K562 (cell line): ENCODE results near the gene ITGB6. TPM values are rescaled to one million over a fixed set of nuclear protein-coding genes. Genes with fewer than 3 reads are reported as not detected.

Experiments
- ATAC-seq: fragments of 200-7000 bp; cut with Tn5 transposase; 3 replicates; pipeline ENCODE4 v1.9.1; 2020; ENCODE audit warnings: moderate library complexity
- BruUV-seq: library from RNA; stranded (reverse); fragments of 400-500 nt; replicated peaks from 2 replicates; lab custom pipeline; 2021; lab: Mats Ljungman, UMichigan
- CTCF ChIA-PET: fragments of 300-600 bp; formaldehyde crosslinking; extraction: SDS; loops from one replicate; lab custom pipeline; 2021; ENCODE audit warnings: low intra/inter-chr PET ratio; lab: Yijun Ruan, JAX
- POLR2A ChIA-PET: fragments of 300-600, 350-650 bp; sonication (Branson Sonifier 250); formaldehyde crosslinking; extraction: SDS; loops from one replicate; lab custom pipeline; 2021; ENCODE audit warnings: antibody characterized with exemption, inconsistent platforms; lab: Yijun Ruan, JAX
- DNase-seq, 4 experiments: peaks; one replicate each; pipeline versions ENCODE4 v3.0.0 to v3.0.0-alpha.2; 2011 to 2018; ENCODE audit warnings: low spot score in 3 of 4, mixed read lengths in 3 of 4; ENCODE audit errors: extremely low read depth in 1 of 4
- FAIRE-seq: peaks from 2 replicates; lab custom pipeline; 2011; peaks lifted over from hg19 to GRCh38; lab: Jason Lieb, UNC
- H2AFZ ChIP-seq: 2 replicates; pipeline ENCODE4 v1.6.0; 2011; ENCODE audit warnings: low read depth, low read length, control low read depth, inconsistent platforms
- H3K27ac ChIP-seq: fragments of 200-600 bp; 3 replicates; pipeline ENCODE4 v1.8.0; 2011; ENCODE audit warnings: low read depth, mild to moderate bottlenecking, control low read depth, inconsistent platforms, low read length, moderate library complexity, mixed read lengths; ENCODE audit errors: extremely low read depth
- H3K27me3 ChIP-seq, 2 experiments: fragments of 300-600 bp in 1 of 2; 2 replicates in 1 of 2; 3 replicates in 1 of 2; pipeline versions ENCODE4 v1.6.0 to v1.8.0; 2011; ENCODE audit warnings: inconsistent platforms in 2 of 2, low read length in 2 of 2, mild to moderate bottlenecking in 1 of 2, mixed read lengths in 1 of 2, moderate library complexity in 1 of 2; ENCODE audit not compliant: control insufficient read depth in 2 of 2, insufficient read depth in 2 of 2
- H3K36me3 ChIP-seq: fragments of 300-600 bp; 3 replicates; pipeline ENCODE4 v1.8.0; 2011; ENCODE audit warnings: mild to moderate bottlenecking, low read length, inconsistent platforms; ENCODE audit not compliant: control insufficient read depth, insufficient read depth
- H3K4me1 ChIP-seq, 2 experiments: fragments of 200-600 bp in 1 of 2; replicated peaks in 1 of 2; 2 replicates in 1 of 2; 3 replicates in 1 of 2; pipeline versions ENCODE4 v1.5.1 to v1.8.0; 2011; ENCODE audit warnings: inconsistent platforms in 2 of 2, low read length in 2 of 2, mild to moderate bottlenecking in 1 of 2, mixed read lengths in 1 of 2, moderate library complexity in 1 of 2; ENCODE audit not compliant: control insufficient read depth in 2 of 2, insufficient read depth in 2 of 2
- H3K4me2 ChIP-seq: 2 replicates; pipeline ENCODE4 v1.6.1; 2011; ENCODE audit warnings: low read length, control low read depth, inconsistent platforms, mixed read lengths; ENCODE audit not compliant: insufficient read depth
- H3K4me3 ChIP-seq: fragments of 200-600 bp; sonication (generic), shearing (Covaris generic); 2 replicates; pipeline ENCODE4 v1.5.1; 2016; ENCODE audit warnings: control low read depth, inconsistent platforms
- H3K79me2 ChIP-seq: fragments of 200-600 bp; 3 replicates; pipeline ENCODE4 v1.8.0; 2011; ENCODE audit warnings: low read length, inconsistent platforms; ENCODE audit not compliant: control insufficient read depth, insufficient read depth
- H3K9ac ChIP-seq, 2 experiments: 2 replicates each; pipeline versions ENCODE4 v1.6.0 to v1.6.1; 2011; ENCODE audit warnings: low read depth in 2 of 2, low read length in 2 of 2, control low read depth in 1 of 2, inconsistent platforms in 1 of 2, mild to moderate bottlenecking in 1 of 2, mixed read lengths in 1 of 2; ENCODE audit not compliant: insufficient read depth in 1 of 2
- H3K9me1 ChIP-seq: one replicate; pipeline ENCODE4 v1.6.0; 2011; ENCODE audit warnings: inconsistent platforms, mild to moderate bottlenecking, low read length, moderate library complexity; ENCODE audit not compliant: control insufficient read depth, insufficient read depth
- H3K9me3 ChIP-seq: replicated peaks from 2 replicates; pipeline ENCODE4 v1.5.1; 2011; ENCODE audit warnings: low read depth, low read length, inconsistent platforms; ENCODE audit not compliant: control insufficient read depth, insufficient read depth
- H4K20me1 ChIP-seq: replicated peaks from 2 replicates; pipeline ENCODE4 v1.6.1; 2011; ENCODE audit warnings: low read length, inconsistent platforms, mixed read lengths; ENCODE audit not compliant: control insufficient read depth, insufficient read depth
- DNMT1 ChIP-seq: fragments of 450-650 bp; IDR thresholded peaks from 2 replicates; pipeline ENCODE4 v1.6.1; 2016; ENCODE audit warnings: antibody characterized with exemption, mild to moderate bottlenecking
- E2F4 ChIP-seq: sonication (generic); formaldehyde crosslinking; IDR thresholded peaks from 2 replicates; pipeline ENCODE4 v1.8.0; 2022; ENCODE audit warnings: mild to moderate bottlenecking, low read depth, missing genetic modification reagents
- EGR1 ChIP-seq: fragments of 450-650 bp; conservative IDR thresholded peaks from 2 replicates; pipeline ENCODE4 v1.6.1; 2017; ENCODE audit warnings: mild to moderate bottlenecking
- HNRNPUL1 ChIP-seq: fragments of 200-400 bp; formaldehyde crosslinking; IDR thresholded peaks from 2 replicates; pipeline ENCODE4 v1.6.1; 2017; ENCODE audit warnings: low read length
- KLF16 ChIP-seq: IDR thresholded peaks from 2 replicates; pipeline ENCODE4 v1.6.1; 2016; ENCODE audit warnings: antibody characterized with exemption
- MAX ChIP-seq: sonication (generic); formaldehyde crosslinking; IDR thresholded peaks from 2 replicates; pipeline ENCODE4 v1.9.0; 2022; ENCODE audit warnings: mild to moderate bottlenecking, missing genetic modification reagents
- SMARCA5 ChIP-seq: fragments of 450-650 bp; IDR thresholded peaks from 2 replicates; pipeline ENCODE4 v1.6.1; 2016
- THAP12 ChIP-seq: fragments of 250-450 bp; sonication (Bioruptor Pico); IDR thresholded peaks from 2 replicates; pipeline ENCODE4 v1.9.0; 2021; ENCODE audit warnings: mild to moderate bottlenecking, inconsistent platforms
- ZFP1 ChIP-seq: fragments of 450-650 bp; formaldehyde crosslinking; IDR thresholded peaks from 2 replicates; pipeline ENCODE4 v1.4.0; 2020; ENCODE audit warnings: mild to moderate bottlenecking, mixed read lengths
- ZNF589 ChIP-seq: fragments of 200-800 bp; sonication (Bioruptor generic); IDR thresholded peaks from 2 replicates; pipeline ENCODE4 v1.6.1; 2016; ENCODE audit warnings: low read depth, missing genetic modification characterization, missing compliant biosample characterization
- ZNF766 ChIP-seq: fragments of 200-800 bp; sonication (Bioruptor generic); conservative IDR thresholded peaks from 2 replicates; pipeline ENCODE4 v1.6.1; 2016; ENCODE audit warnings: missing genetic modification characterization, missing compliant biosample characterization
- WGBS: fragments of 100-300 bp; shearing (Covaris generic); methylation state at CpG from one replicate; pipeline ENCODE4 v1.1.6; 2016; ENCODE audit warnings: low coverage, mixed read lengths; ENCODE audit not compliant: insufficient coverage; ENCODE audit errors: missing lambda C conversion rate; 5-methylcytosine and 5-hydroxymethylcytosine counted together
- in situ Hi-C: fragments of 300-500 bp; cut with MboI; formaldehyde crosslinking; loops from 4 replicates; pipeline ENCODE4 v1.15.0; 2018; ENCODE audit warnings: inconsistent platforms, mixed read lengths
- intact Hi-C: fragments of 100-400 bp; cut with micrococcal nuclease; formaldehyde crosslinking; loops from 2 replicates; pipeline ENCODE4 v1.14.2; 2022
- polyA plus RNA-seq, 8 experiments: library from polyadenylated mRNA; depleted of rRNA in 4 of 8; stranded (reverse) in 5 of 8; unstranded in 3 of 8; fragments of >200 nt; fragmentation: Nextera tagmentation in 2 of 8; fragmentation: Illumina TruSeq in 1 of 8; extraction: Ambion mirVana in 2 of 8; extraction: Trizol in 1 of 8; gene quantifications; 2 replicates each; pipeline versions ENCODE4 v1.2.1 to v1.2.3, GENCODE V29; 2011 to 2014; ENCODE audit warnings: inconsistent platforms in 1 of 8, missing spikeins in 1 of 8
- total RNA-seq, 7 experiments: library from RNA; depleted of rRNA in 6 of 7; stranded (reverse); fragments of >200 nt in 6 of 7; fragmentation: Illumina TruSeq in 2 of 7; extraction: Trizol in 2 of 7; gene quantifications; 2 replicates each; pipeline versions ENCODE4 v1.2.1 to v1.2.3, GENCODE V29; 2011 to 2021; ENCODE audit warnings: low replicate concordance in 1 of 7

The ITGB6 gene
- total and polyA plus RNA-seq, 9 of the 15 experiments (the other 6 are each of a cell fraction or from before 2014, with no cell fraction given): 0.18 TPM; not detected in 8

GRCh38 chr2:160222546-160223283 is 22.6 kb upstream of the ITGB6 start:
- H3K9me1 ChIP-seq: no peaks in the 10 kb centered on the region
- intact Hi-C loops: no loop called here
- H3K4me2 ChIP-seq: no peak overlapping the region
- H3K79me2 ChIP-seq: no peaks in the 10 kb centered on the region
- no TSS peak for BruUV-seq
- TF ChIP-seq KLF16: no peak
- no peak for TF ChIP-seq THAP12 (CRISPR knock-in tag)
- TF ChIP-seq EGR1: no peak
- no peak for TF ChIP-seq ZFP1
- TF ChIP-seq HNRNPUL1: no peak
- no peak for TF ChIP-seq ZNF766 (CRISPR knock-in tag)
- TF ChIP-seq ZNF589 (CRISPR knock-in tag): no peak
- TF ChIP-seq DNMT1: no peak
- TF ChIP-seq E2F4 (CRISPR knock-in tag): no peak
- no peak for TF ChIP-seq MAX (CRISPR knock-in tag)
- no peak for TF ChIP-seq SMARCA5
- ChIA-PET CTCF (no interaction called here), POLR2A (interaction anchor here (0.7 kb wide), 1 partner anchor 304 kb away, joined by 3 read pairs; no protein-coding TSS in a partner anchor)
- H3K4me3 ChIP-seq: no peak overlapping the region
- no peaks in the 10 kb centered on the region for H3K9me3 ChIP-seq
- H4K20me1 ChIP-seq: no peaks in the 10 kb centered on the region
- FAIRE-seq: no peak
- DNase-seq: no peak
- ATAC-seq: no peak
- in situ Hi-C loops: no loop called here
- WGBS: 3% methylated on average over 7 of the region's 7 CpGs
- H3K36me3 ChIP-seq: no peaks in the 10 kb centered on the region
- H3K4me1 ChIP-seq: no peaks in the 10 kb centered on the region
- no peaks in the 10 kb centered on the region for H3K27me3 ChIP-seq
- H3K27ac ChIP-seq: no peak overlapping the region
- H2AFZ ChIP-seq: no peak overlapping the region
- H3K9ac ChIP-seq: no peak overlapping the region
